HEK293 (cell line): Measurements from ENCODE around the gene EZH1.

ENCODE experiments used
- CTCF ChIA-PET: fragments of 350-600 bp; formaldehyde crosslinking; extraction: SDS; loops from one replicate; lab custom pipeline; 2021; ENCODE audit warnings: antibody characterized with exemption; lab: Yijun Ruan, JAX
- POLR2A ChIA-PET: fragments of 300-600 bp; formaldehyde crosslinking; extraction: SDS; loops from one replicate; lab custom pipeline; 2020; ENCODE audit warnings: antibody characterized with exemption, inconsistent platforms; lab: Yijun Ruan, JAX
- H3K27ac ChIP-seq: fragments of 200-500 bp; sonication (Bioruptor generic); 2 replicates; pipeline ENCODE4 v1.5.1; 2014; ENCODE audit warnings: low read depth, low read length, control low read depth, inconsistent platforms; ENCODE audit errors: extremely low read depth
- H3K36me3 ChIP-seq, 2 experiments: fragments of 200-500 bp in 1 of 2; sonication (Bioruptor generic) in 1 of 2; 1 replicate in 1 of 2; 2 replicates in 1 of 2; pipeline ENCODE4 v1.5.1; 2014 to 2017; ENCODE audit warnings: inconsistent platforms in 2 of 2, low read length in 2 of 2; ENCODE audit not compliant: control insufficient read depth in 2 of 2, insufficient read depth in 1 of 2
- H3K4me1 ChIP-seq: fragments of 200-500 bp; sonication (Bioruptor generic); 2 replicates; pipeline ENCODE4 v1.5.1; 2014; ENCODE audit warnings: mild to moderate bottlenecking, low read length, inconsistent platforms; ENCODE audit not compliant: control insufficient read depth, insufficient read depth
- H3K4me3 ChIP-seq: 2 replicates; pipeline ENCODE4 v1.5.1; 2011; ENCODE audit warnings: low read depth, mild to moderate bottlenecking, control low read depth, low read length, moderate library complexity
- H3K9me3 ChIP-seq: fragments of 200-500 bp; sonication (Bioruptor generic); 2 replicates; pipeline ENCODE4 v1.5.1; 2014; ENCODE audit warnings: low read depth, low read length, inconsistent platforms; ENCODE audit not compliant: control insufficient read depth, insufficient read depth
- BCL11A ChIP-seq: fragments of 450-650 bp; formaldehyde crosslinking; IDR thresholded peaks from 2 replicates; pipeline ENCODE4 v1.5.1; 2016; ENCODE audit warnings: low read depth, missing biosample characterization, missing genetic modification characterization
- BCL11B ChIP-seq: fragments of 450-650 bp; formaldehyde crosslinking; IDR thresholded peaks from 2 replicates; pipeline ENCODE4 v1.5.1; 2016; ENCODE audit warnings: low read depth, missing biosample characterization, missing genetic modification characterization
- IKZF3 ChIP-seq: fragments of 450-650 bp; IDR thresholded peaks from 2 replicates; pipeline ENCODE4 v1.5.0; 2018; ENCODE audit warnings: missing biosample characterization, mild to moderate bottlenecking, missing genetic modification characterization, moderate library complexity
- RBAK ChIP-seq: fragments of 450-650 bp; formaldehyde crosslinking; IDR thresholded peaks from 2 replicates; pipeline ENCODE4 v1.5.1; 2016; ENCODE audit warnings: missing biosample characterization, missing genetic modification characterization
- ZBTB17 ChIP-seq: fragments of 450-650 bp; formaldehyde crosslinking; IDR thresholded peaks from 2 replicates; pipeline ENCODE4 v1.5.1; 2016; ENCODE audit warnings: missing biosample characterization, missing genetic modification characterization
- ZFP3 ChIP-seq: fragments of 450-650 bp; formaldehyde crosslinking; IDR thresholded peaks from 2 replicates; pipeline ENCODE4 v1.5.1; 2016; ENCODE audit warnings: low read depth, missing biosample characterization, missing genetic modification characterization
- ZNF132 ChIP-seq: fragments of 450-650 bp; formaldehyde crosslinking; IDR thresholded peaks from 2 replicates; pipeline ENCODE4 v1.5.1; 2017; ENCODE audit warnings: missing biosample characterization, missing genetic modification characterization, borderline replicate concordance
- ZNF184 ChIP-seq: fragments of 450-650 bp; IDR thresholded peaks from 2 replicates; pipeline ENCODE4 v1.5.1; 2018; ENCODE audit warnings: missing biosample characterization, mild to moderate bottlenecking, missing genetic modification characterization
- ZNF211 ChIP-seq: fragments of 450-650 bp; formaldehyde crosslinking; IDR thresholded peaks from 2 replicates; pipeline ENCODE4 v1.5.1; 2016; ENCODE audit warnings: low read depth, missing biosample characterization, missing genetic modification characterization
- ZNF24 ChIP-seq: fragments of 450-650 bp; formaldehyde crosslinking; IDR thresholded peaks from 2 replicates; pipeline ENCODE4 v1.5.1; 2016; ENCODE audit warnings: missing biosample characterization, missing genetic modification characterization
- ZNF248 ChIP-seq: fragments of 450-650 bp; formaldehyde crosslinking; IDR thresholded peaks from 2 replicates; pipeline ENCODE4 v1.5.1; 2017; ENCODE audit warnings: missing biosample characterization, missing genetic modification characterization
- ZNF354C ChIP-seq: fragments of 450-650 bp; formaldehyde crosslinking; IDR thresholded peaks from 2 replicates; pipeline ENCODE4 v1.5.1; 2016; ENCODE audit warnings: missing biosample characterization, missing genetic modification characterization, low read depth, borderline replicate concordance
- ZNF501 ChIP-seq: fragments of 450-650 bp; formaldehyde crosslinking; IDR thresholded peaks from 2 replicates; pipeline ENCODE4 v1.5.1; 2016; ENCODE audit warnings: missing biosample characterization, missing genetic modification characterization
- ZNF610 ChIP-seq: fragments of 450-650 bp; formaldehyde crosslinking; IDR thresholded peaks from 2 replicates; pipeline ENCODE4 v1.5.1; 2016; ENCODE audit warnings: missing biosample characterization, missing genetic modification characterization, borderline replicate concordance
- ZNF623 ChIP-seq: fragments of 450-650 bp; formaldehyde crosslinking; IDR thresholded peaks from 2 replicates; pipeline ENCODE4 v1.5.1; 2016; ENCODE audit warnings: missing biosample characterization, missing genetic modification characterization
- ZXDB ChIP-seq: fragments of 450-650 bp; formaldehyde crosslinking; IDR thresholded peaks from 2 replicates; pipeline ENCODE4 v1.5.1; 2016; ENCODE audit warnings: missing biosample characterization, missing genetic modification characterization
- TF ChIP-seq, protein P1 (sequence below): fragments of 450-650 bp; formaldehyde crosslinking; IDR thresholded peaks from 2 replicates; pipeline ENCODE4 v1.5.1; 2017; ENCODE audit warnings: missing biosample characterization, missing genetic modification characterization
- TF ChIP-seq, protein P2 (sequence below): fragments of 450-650 bp; formaldehyde crosslinking; IDR thresholded peaks from 2 replicates; pipeline ENCODE4 v1.5.1; 2016; ENCODE audit warnings: missing biosample characterization, missing genetic modification characterization
- TF ChIP-seq, protein P3 (sequence below): fragments of 450-650 bp; formaldehyde crosslinking; IDR thresholded peaks from 2 replicates; pipeline ENCODE4 v1.5.1; 2016; ENCODE audit warnings: missing biosample characterization, missing genetic modification characterization, low read depth
- TF ChIP-seq, protein P4 (sequence below): fragments of 450-650 bp; formaldehyde crosslinking; IDR thresholded peaks from 2 replicates; pipeline ENCODE4 v1.5.1; 2016; ENCODE audit warnings: missing biosample characterization, missing genetic modification characterization
- TF ChIP-seq, protein P5 (sequence below): fragments of 450-650 bp; formaldehyde crosslinking; IDR thresholded peaks from 2 replicates; pipeline ENCODE4 v1.5.1; 2017; ENCODE audit warnings: missing biosample characterization, missing genetic modification characterization
- TF ChIP-seq, protein P6 (sequence below): fragments of 450-650 bp; formaldehyde crosslinking; IDR thresholded peaks from 2 replicates; pipeline ENCODE4 v1.5.1; 2016; ENCODE audit warnings: missing biosample characterization, missing genetic modification characterization
- TF ChIP-seq, protein P7 (sequence below): fragments of 450-650 bp; formaldehyde crosslinking; IDR thresholded peaks from 2 replicates; pipeline ENCODE4 v1.5.1; 2016; ENCODE audit warnings: missing biosample characterization, missing genetic modification characterization
- TF ChIP-seq, protein P8 (sequence below): fragments of 450-650 bp; formaldehyde crosslinking; IDR thresholded peaks from 2 replicates; pipeline ENCODE4 v1.5.1; 2017; ENCODE audit warnings: missing biosample characterization, missing genetic modification characterization

Gene EZH1

DNA sequence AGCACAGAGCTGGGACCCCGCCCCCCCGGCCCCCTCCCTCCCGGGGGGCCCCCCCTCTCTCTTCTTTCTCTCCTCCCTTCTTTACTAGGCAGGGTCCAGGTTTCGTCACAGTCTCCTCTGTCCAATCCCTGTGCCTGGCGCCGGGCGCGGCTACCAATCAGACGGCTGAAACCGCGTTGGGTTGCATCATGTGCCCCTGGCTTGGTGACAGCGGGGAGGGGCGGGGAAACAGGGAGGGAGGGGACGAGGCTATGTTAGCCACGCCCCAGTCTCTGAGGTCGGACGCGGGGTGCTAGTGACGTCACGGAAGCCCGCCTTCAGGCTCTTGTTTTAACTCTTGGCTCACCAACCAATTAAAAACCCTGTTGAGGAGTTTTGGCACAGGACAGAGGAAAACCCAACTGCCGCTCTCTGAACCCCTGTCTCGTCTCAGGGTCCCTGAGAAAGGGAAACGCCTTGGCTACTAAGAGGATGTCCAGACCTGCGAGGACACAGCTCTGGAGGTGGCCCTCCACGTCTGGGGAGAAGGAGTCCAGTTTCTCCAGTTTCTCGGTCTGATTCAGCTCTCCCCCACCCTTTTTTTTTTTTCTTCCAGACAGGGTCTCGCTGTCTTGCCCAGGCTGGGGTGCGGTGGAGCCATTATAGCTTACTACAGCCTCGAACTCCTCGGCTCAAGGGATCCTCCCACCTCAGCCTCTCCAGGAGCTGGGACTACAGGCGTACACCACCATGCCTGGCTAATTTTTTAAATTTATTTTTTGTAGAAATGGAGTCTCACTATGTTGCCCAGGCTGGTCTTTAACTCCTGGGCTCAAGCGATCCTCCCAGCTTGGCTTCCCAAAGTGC is 67.6 kb downstream of the EZH1 start:
- Histone ChIP-seq H3K4me1 (peaks cover 21% of the 10 kb centered on the region), H3K27ac (peak overlapping the region; percentile 90), H3K36me3 (peaks cover 0 to 16% of the 10 kb centered on the region in 2 experiments; a peak in 1 of 3 replicates), H3K4me3 (peak overlapping the region; percentile 82), H3K9me3 (no peaks in the 10 kb centered on the region)
- ChIA-PET CTCF (interaction anchor here (0.6 to 3.3 kb wide), 11 partner anchors 9 to 288 kb away, joined by 3 to 22 read pairs (median 4); partner anchors contain the start of genes PSMC3IP and RAMP2), POLR2A (interaction anchor here (0.6 to 6.1 kb wide), 16 partner anchors 10 to 254 kb away, joined by 3 to 56 read pairs (median 4); partner anchors contain the start of genes CAVIN1, NAGLU, PSMC3IP and RETREG3)
- TF ChIP-seq ZNF623 (tag by site-specific recombination) (peak; percentile 25; the same call in 1 of the 2 replicates), RBAK (tag by site-specific recombination) (no peak), IKZF3 (tag by site-specific recombination) (no peak), ZNF248 (tag by site-specific recombination) (no peak), ZNF501 (tag by site-specific recombination) (no peak), ZNF211 (tag by site-specific recombination) (no peak), ZNF24 (no peak), BCL11A (tag by site-specific recombination) (no peak), ZXDB (tag by site-specific recombination) (no peak; the same call in 1 of the 2 replicates), ZNF184 (tag by site-specific recombination) (no peak), ZNF610 (no peak), ZBTB17 (no peak), ZNF354C (tag by site-specific recombination) (no peak), ZFP3 (tag by site-specific recombination) (no peak), BCL11B (tag by site-specific recombination) (no peak), ZNF132 (tag by site-specific recombination) (no peak)
- TF ChIP-seq, protein P1, sequence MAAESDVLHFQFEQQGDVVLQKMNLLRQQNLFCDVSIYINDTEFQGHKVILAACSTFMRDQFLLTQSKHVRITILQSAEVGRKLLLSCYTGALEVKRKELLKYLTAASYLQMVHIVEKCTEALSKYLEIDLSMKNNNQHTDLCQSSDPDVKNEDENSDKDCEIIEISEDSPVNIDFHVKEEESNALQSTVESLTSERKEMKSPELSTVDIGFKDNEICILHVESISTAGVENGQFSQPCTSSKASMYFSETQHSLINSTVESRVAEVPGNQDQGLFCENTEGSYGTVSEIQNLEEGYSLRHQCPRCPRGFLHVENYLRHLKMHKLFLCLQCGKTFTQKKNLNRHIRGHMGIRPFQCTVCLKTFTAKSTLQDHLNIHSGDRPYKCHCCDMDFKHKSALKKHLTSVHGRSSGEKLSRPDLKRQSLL, result peak; percentile 23; the same call in 1 of the 2 replicates
- TF ChIP-seq, protein P2, sequence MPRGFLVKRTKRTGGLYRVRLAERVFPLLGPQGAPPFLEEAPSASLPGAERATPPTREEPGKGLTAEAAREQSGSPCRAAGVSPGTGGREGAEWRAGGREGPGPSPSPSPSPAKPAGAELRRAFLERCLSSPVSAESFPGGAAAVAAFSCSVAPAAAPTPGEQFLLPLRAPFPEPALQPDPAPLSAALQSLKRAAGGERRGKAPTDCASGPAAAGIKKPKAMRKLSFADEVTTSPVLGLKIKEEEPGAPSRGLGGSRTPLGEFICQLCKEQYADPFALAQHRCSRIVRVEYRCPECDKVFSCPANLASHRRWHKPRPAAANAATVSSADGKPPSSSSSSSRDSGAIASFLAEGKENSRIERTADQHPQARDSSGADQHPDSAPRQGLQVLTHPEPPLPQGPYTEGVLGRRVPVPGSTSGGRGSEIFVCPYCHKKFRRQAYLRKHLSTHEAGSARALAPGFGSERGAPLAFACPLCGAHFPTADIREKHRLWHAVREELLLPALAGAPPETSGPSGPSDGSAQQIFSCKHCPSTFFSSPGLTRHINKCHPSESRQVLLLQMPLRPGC (tag by site-specific recombination), result no peak
- TF ChIP-seq, protein P3, sequence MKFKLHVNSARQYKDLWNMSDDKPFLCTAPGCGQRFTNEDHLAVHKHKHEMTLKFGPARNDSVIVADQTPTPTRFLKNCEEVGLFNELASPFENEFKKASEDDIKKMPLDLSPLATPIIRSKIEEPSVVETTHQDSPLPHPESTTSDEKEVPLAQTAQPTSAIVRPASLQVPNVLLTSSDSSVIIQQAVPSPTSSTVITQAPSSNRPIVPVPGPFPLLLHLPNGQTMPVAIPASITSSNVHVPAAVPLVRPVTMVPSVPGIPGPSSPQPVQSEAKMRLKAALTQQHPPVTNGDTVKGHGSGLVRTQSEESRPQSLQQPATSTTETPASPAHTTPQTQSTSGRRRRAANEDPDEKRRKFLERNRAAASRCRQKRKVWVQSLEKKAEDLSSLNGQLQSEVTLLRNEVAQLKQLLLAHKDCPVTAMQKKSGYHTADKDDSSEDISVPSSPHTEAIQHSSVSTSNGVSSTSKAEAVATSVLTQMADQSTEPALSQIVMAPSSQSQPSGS (tag by site-specific recombination), result peak; percentile 98
- TF ChIP-seq, protein P4, sequence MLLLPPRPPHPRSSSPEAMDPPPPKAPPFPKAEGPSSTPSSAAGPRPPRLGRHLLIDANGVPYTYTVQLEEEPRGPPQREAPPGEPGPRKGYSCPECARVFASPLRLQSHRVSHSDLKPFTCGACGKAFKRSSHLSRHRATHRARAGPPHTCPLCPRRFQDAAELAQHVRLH (tag by site-specific recombination), result no peak
- TF ChIP-seq, protein P5, sequence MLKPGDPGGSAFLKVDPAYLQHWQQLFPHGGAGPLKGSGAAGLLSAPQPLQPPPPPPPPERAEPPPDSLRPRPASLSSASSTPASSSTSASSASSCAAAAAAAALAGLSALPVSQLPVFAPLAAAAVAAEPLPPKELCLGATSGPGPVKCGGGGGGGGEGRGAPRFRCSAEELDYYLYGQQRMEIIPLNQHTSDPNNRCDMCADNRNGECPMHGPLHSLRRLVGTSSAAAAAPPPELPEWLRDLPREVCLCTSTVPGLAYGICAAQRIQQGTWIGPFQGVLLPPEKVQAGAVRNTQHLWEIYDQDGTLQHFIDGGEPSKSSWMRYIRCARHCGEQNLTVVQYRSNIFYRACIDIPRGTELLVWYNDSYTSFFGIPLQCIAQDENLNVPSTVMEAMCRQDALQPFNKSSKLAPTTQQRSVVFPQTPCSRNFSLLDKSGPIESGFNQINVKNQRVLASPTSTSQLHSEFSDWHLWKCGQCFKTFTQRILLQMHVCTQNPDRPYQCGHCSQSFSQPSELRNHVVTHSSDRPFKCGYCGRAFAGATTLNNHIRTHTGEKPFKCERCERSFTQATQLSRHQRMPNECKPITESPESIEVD (tag by site-specific recombination), result no peak
- TF ChIP-seq, protein P6, sequence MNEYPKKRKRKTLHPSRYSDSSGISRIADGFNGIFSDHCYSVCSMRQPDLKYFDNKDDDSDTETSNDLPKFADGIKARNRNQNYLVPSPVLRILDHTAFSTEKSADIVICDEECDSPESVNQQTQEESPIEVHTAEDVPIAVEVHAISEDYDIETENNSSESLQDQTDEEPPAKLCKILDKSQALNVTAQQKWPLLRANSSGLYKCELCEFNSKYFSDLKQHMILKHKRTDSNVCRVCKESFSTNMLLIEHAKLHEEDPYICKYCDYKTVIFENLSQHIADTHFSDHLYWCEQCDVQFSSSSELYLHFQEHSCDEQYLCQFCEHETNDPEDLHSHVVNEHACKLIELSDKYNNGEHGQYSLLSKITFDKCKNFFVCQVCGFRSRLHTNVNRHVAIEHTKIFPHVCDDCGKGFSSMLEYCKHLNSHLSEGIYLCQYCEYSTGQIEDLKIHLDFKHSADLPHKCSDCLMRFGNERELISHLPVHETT, result no peak
- TF ChIP-seq, protein P7, sequence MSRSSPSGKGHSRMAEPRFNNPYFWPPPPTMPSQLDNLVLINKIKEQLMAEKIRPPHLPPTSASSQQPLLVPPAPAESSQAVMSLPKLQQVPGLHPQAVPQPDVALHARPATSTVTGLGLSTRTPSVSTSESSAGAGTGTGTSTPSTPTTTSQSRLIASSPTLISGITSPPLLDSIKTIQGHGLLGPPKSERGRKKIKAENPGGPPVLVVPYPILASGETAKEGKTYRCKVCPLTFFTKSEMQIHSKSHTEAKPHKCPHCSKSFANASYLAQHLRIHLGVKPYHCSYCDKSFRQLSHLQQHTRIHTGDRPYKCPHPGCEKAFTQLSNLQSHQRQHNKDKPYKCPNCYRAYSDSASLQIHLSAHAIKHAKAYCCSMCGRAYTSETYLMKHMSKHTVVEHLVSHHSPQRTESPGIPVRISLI (tag by site-specific recombination), result no peak
- TF ChIP-seq, protein P8, sequence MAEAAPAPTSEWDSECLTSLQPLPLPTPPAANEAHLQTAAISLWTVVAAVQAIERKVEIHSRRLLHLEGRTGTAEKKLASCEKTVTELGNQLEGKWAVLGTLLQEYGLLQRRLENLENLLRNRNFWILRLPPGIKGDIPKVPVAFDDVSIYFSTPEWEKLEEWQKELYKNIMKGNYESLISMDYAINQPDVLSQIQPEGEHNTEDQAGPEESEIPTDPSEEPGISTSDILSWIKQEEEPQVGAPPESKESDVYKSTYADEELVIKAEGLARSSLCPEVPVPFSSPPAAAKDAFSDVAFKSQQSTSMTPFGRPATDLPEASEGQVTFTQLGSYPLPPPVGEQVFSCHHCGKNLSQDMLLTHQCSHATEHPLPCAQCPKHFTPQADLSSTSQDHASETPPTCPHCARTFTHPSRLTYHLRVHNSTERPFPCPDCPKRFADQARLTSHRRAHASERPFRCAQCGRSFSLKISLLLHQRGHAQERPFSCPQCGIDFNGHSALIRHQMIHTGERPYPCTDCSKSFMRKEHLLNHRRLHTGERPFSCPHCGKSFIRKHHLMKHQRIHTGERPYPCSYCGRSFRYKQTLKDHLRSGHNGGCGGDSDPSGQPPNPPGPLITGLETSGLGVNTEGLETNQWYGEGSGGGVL, result no peak
